MM.1S (cell line): Measurements from ENCODE around the gene TTC28.

Experiments used
- DNase-seq: peaks from one replicate; pipeline ENCODE4 v3.0.0-alpha.2; 2015
- H2AFZ ChIP-seq: fragments of 300-600 bp; sonication (generic); 2 replicates; pipeline ENCODE4 v1.6.0; 2016; ENCODE audit warnings: antibody characterized with exemption, low read length
- H3F3A ChIP-seq: fragments of 300-600 bp; sonication (generic); 2 replicates; pipeline ENCODE4 v1.6.1; 2016; ENCODE audit warnings: mild to moderate bottlenecking, antibody characterized with exemption, low read length, moderate library complexity, mixed read lengths; ENCODE audit not compliant: insufficient read depth
- H3K27ac ChIP-seq: fragments of 300-600 bp; sonication (generic); 2 replicates; pipeline ENCODE4 v1.5.1; 2016; ENCODE audit warnings: mild to moderate bottlenecking, low read length
- H3K27me3 ChIP-seq: fragments of 300-600 bp; sonication (generic); replicated peaks from 2 replicates; pipeline ENCODE4 v1.6.0; 2016; ENCODE audit warnings: low read length; ENCODE audit not compliant: insufficient read depth
- H3K36me3 ChIP-seq: fragments of 300-600 bp; sonication (generic); replicated peaks from 2 replicates; pipeline ENCODE4 v1.6.1; 2016; ENCODE audit warnings: mild to moderate bottlenecking, low read length, mixed read lengths; ENCODE audit not compliant: insufficient read depth
- H3K4me1 ChIP-seq: fragments of 300-600 bp; sonication (generic); 2 replicates; pipeline ENCODE4 v1.6.1; 2016; ENCODE audit warnings: low read length, mixed read lengths
- H3K4me2 ChIP-seq: fragments of 300-600 bp; sonication (generic); 2 replicates; pipeline ENCODE4 v1.6.0; 2016; ENCODE audit warnings: low read depth, low read length
- H3K4me3 ChIP-seq: fragments of 300-600 bp; sonication (generic); 2 replicates; pipeline ENCODE4 v1.5.1; 2016; ENCODE audit warnings: low read length, mixed read lengths
- H3K79me2 ChIP-seq: fragments of 300-600 bp; sonication (generic); 2 replicates; pipeline ENCODE4 v1.6.1; 2016; ENCODE audit warnings: mixed run types, low read length, mixed read lengths
- H3K9ac ChIP-seq: fragments of 300-600 bp; sonication (generic); 2 replicates; pipeline ENCODE4 v1.6.1; 2016; ENCODE audit warnings: low read length, mixed read lengths
- H3K9me2 ChIP-seq: fragments of 300-600 bp; sonication (generic); replicated peaks from 2 replicates; pipeline ENCODE4 v1.6.1; 2016; ENCODE audit warnings: mild to moderate bottlenecking, low read length, mixed read lengths; ENCODE audit not compliant: insufficient read depth
- H3K9me3 ChIP-seq: fragments of 300-600 bp; sonication (generic); replicated peaks from 2 replicates; pipeline ENCODE4 v1.6.1; 2016; ENCODE audit warnings: mild to moderate bottlenecking, low read length, mixed read lengths; ENCODE audit not compliant: insufficient read depth
- H4K20me1 ChIP-seq: fragments of 300-600 bp; sonication (generic); 2 replicates; pipeline ENCODE4 v1.6.1; 2016; ENCODE audit warnings: mild to moderate bottlenecking, low read length, moderate library complexity, mixed read lengths; ENCODE audit not compliant: insufficient read depth
- EZH2 ChIP-seq: fragments of 300-600 bp; sonication (generic); optimal IDR thresholded peaks from 2 replicates; pipeline ENCODE3; 2017; ENCODE audit warnings: low read depth, mild to moderate bottlenecking, antibody characterized with exemption, low read length, mixed read lengths
- EZH2phosphoT487 ChIP-seq: fragments of 300-600 bp; sonication (generic); IDR thresholded peaks from 2 replicates; pipeline ENCODE4 v1.6.1; 2018; ENCODE audit warnings: antibody characterized with exemption, low read length
- TF ChIP-seq, protein P1 (sequence below): fragments of 300-600 bp; sonication (generic); IDR thresholded peaks from 2 replicates; pipeline ENCODE4 v1.5.1; 2016; ENCODE audit warnings: antibody characterized with exemption, low read length, mixed read lengths

TTC28 gene

DNA sequence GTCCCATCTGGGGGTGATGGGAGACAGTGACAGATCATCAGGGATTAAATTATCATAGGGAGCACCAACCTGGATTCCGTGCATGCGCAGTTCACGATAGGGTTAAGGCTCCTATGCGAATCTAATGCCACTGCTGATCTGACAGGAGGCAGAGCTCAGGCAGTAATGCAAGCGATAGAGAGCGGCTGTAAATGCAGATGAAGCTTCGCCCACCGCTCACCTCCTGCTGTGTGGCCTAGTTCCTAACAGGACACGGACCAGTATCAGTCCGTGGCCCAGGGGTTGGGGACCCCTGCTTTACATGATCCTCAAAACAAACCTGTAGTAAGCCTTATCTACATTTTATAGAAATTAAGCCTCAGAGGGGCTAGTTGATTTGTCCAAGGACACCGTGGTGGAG lies 94.3 kb downstream of the TTC28 start:
- no peaks in the 10 kb centered on the region for H3K27me3 ChIP-seq
- no peak overlapping the region for H3K9ac ChIP-seq
- no peak overlapping the region for H3K4me3 ChIP-seq
- no peaks in the 10 kb centered on the region for H3F3A ChIP-seq
- H3K4me1 ChIP-seq = no peaks in the 10 kb centered on the region
- DNase-seq = no peak
- H3K9me2 ChIP-seq = no peaks in the 10 kb centered on the region
- no peak overlapping the region for H3K4me2 ChIP-seq
- H4K20me1 ChIP-seq = no peaks in the 10 kb centered on the region
- no peaks in the 10 kb centered on the region for H3K36me3 ChIP-seq
- no peak overlapping the region for H2AFZ ChIP-seq
- no peaks in the 10 kb centered on the region for H3K9me3 ChIP-seq
- H3K27ac ChIP-seq = no peak overlapping the region
- TF ChIP-seq, protein P1, sequence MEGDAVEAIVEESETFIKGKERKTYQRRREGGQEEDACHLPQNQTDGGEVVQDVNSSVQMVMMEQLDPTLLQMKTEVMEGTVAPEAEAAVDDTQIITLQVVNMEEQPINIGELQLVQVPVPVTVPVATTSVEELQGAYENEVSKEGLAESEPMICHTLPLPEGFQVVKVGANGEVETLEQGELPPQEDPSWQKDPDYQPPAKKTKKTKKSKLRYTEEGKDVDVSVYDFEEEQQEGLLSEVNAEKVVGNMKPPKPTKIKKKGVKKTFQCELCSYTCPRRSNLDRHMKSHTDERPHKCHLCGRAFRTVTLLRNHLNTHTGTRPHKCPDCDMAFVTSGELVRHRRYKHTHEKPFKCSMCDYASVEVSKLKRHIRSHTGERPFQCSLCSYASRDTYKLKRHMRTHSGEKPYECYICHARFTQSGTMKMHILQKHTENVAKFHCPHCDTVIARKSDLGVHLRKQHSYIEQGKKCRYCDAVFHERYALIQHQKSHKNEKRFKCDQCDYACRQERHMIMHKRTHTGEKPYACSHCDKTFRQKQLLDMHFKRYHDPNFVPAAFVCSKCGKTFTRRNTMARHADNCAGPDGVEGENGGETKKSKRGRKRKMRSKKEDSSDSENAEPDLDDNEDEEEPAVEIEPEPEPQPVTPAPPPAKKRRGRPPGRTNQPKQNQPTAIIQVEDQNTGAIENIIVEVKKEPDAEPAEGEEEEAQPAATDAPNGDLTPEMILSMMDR = no peak
- no peak for TF ChIP-seq EZH2phosphoT487
- no peak for TF ChIP-seq EZH2
- H3K79me2 ChIP-seq = no peaks in the 10 kb centered on the region

DNA sequence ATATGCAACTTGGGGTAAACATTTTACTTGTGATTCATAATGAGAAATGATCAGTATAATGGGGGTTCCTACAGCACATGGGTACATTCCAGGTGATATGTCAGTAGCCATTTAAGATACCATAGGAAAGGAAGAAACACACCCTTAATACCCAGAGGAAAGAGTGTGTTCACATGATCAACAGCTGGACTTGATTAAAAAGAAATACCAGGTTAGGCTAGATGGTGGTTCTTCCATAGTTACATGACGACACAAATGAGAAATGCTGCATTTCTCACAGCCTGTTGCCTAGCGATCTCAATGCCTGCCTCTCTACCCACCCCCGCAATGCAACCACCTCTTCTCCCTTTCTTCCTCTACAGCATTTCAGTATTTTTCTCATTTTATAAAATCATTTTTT lies 96.8 kb downstream of the TTC28 start:
- no peaks in the 10 kb centered on the region for H3K79me2 ChIP-seq
- H4K20me1 ChIP-seq = no peaks in the 10 kb centered on the region
- no peak overlapping the region for H3K27ac ChIP-seq
- no peak overlapping the region for H3K4me3 ChIP-seq
- H3K27me3 ChIP-seq = no peaks in the 10 kb centered on the region
- no peak for TF ChIP-seq EZH2phosphoT487
- no peak for TF ChIP-seq EZH2
- H2AFZ ChIP-seq = no peak overlapping the region
- no peaks in the 10 kb centered on the region for H3K9me2 ChIP-seq
- no peak overlapping the region for H3K4me2 ChIP-seq
- H3K9ac ChIP-seq = no peak overlapping the region
- H3F3A ChIP-seq = no peaks in the 10 kb centered on the region
- no peak for DNase-seq
- H3K36me3 ChIP-seq = no peaks in the 10 kb centered on the region
- no peaks in the 10 kb centered on the region for H3K4me1 ChIP-seq
- H3K9me3 ChIP-seq = no peaks in the 10 kb centered on the region

DNA sequence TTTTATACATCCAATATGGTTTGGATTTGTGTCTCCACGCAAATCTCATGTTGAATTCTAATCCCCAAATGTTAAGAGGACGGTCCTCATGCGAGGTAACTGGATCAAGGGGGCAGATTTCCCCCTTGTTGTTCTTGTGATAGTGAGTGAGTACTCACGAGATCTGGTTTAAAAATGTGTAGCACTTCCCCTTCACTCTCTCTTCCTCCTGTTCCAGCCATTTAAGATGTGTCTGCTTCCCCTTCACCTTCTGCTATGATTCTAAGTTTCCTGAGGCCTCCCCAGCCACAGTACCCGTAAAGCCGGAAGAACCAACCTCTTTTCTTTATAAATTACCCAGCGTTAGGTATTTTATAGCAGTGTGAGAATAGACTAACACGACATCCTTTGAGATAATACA lies 98.6 kb downstream of the TTC28 start:
- no peaks in the 10 kb centered on the region for H3K4me1 ChIP-seq
- no peaks in the 10 kb centered on the region for H3K9me2 ChIP-seq
- H3K9ac ChIP-seq = no peak overlapping the region
- no peaks in the 10 kb centered on the region for H3F3A ChIP-seq
- no peaks in the 10 kb centered on the region for H3K9me3 ChIP-seq
- TF ChIP-seq EZH2 = no peak
- TF ChIP-seq, protein P1 = no peak
- no peak for TF ChIP-seq EZH2phosphoT487
- H3K36me3 ChIP-seq = no peaks in the 10 kb centered on the region
- no peaks in the 10 kb centered on the region for H3K79me2 ChIP-seq
- no peak for DNase-seq
- no peak overlapping the region for H3K4me2 ChIP-seq
- no peak overlapping the region for H2AFZ ChIP-seq
- no peaks in the 10 kb centered on the region for H3K27me3 ChIP-seq
- H3K27ac ChIP-seq = no peak overlapping the region
- H3K4me3 ChIP-seq = no peak overlapping the region
- H4K20me1 ChIP-seq = no peaks in the 10 kb centered on the region

DNA sequence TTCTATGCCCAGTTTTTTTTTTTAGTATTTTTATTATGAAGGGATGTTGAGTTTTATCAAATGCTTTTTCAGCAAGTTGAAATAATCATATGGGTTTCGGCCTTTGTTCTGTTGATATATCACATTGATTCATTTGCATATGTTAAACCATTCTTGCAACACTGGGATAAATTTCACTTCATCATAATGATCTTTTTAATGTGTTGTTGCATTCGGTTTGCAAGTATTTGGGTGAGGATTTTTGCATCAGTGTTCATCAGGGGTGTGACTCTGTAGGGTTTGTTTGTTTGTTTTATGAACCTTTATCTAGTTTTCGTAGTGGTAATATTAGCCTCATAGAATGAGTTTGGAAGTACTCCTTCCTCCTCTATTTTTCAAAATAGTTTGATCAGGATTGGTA lies 103.5 kb downstream of the TTC28 start:
- no peaks in the 10 kb centered on the region for H3K79me2 ChIP-seq
- H3K9me3 ChIP-seq = no peaks in the 10 kb centered on the region
- H3K27me3 ChIP-seq = no peaks in the 10 kb centered on the region
- no peak overlapping the region for H3K9ac ChIP-seq
- H3K4me1 ChIP-seq = no peaks in the 10 kb centered on the region
- no peaks in the 10 kb centered on the region for H3F3A ChIP-seq
- no peak overlapping the region for H3K4me3 ChIP-seq
- H3K36me3 ChIP-seq = no peaks in the 10 kb centered on the region
- H3K4me2 ChIP-seq = no peak overlapping the region
- no peaks in the 10 kb centered on the region for H3K9me2 ChIP-seq
- no peak overlapping the region for H3K27ac ChIP-seq
- no peak overlapping the region for H2AFZ ChIP-seq
- no peak for DNase-seq
- no peaks in the 10 kb centered on the region for H4K20me1 ChIP-seq
- TF ChIP-seq EZH2 (no peak), EZH2phosphoT487 (no peak)
- TF ChIP-seq, protein P1 = no peak
